G401 (cell line): ENCODE results near the gene TARS3. TPM values are rescaled to one million over a fixed set of nuclear protein-coding genes. Genes with fewer than 3 reads are reported as not detected.
A peak's percentile ranks its signal among the peaks of the same experiment; 100 is the strongest.

Source experiments
- DNase-seq: peaks from one replicate; pipeline ENCODE4 v3.0.0-alpha.2; 2015; ENCODE audit warnings: low spot score
- in situ Hi-C: cut with HindIII; loops from 2 replicates; pipeline ENCODE4 v1.10.0; 2016; ENCODE audit warnings: low sequenced_read_pairs, mixed read lengths
- total RNA-seq: library from RNA; depleted of rRNA; stranded (reverse); fragments of >200 nt; shearing (Covaris generic); gene quantifications from 2 replicates; pipeline ENCODE4 v1.2.3, GENCODE V29; 2014; rRNA removed

The TARS3 gene
- total RNA-seq, 1 experiment from 2014 or later: 13.2 TPM

- in situ Hi-C loops: no loop called here
- DNase-seq: peak; percentile 25
Measured at GRCh38 chr15:101613130-101614000, 110.9 kb downstream of the TARS3 start.

DNA sequence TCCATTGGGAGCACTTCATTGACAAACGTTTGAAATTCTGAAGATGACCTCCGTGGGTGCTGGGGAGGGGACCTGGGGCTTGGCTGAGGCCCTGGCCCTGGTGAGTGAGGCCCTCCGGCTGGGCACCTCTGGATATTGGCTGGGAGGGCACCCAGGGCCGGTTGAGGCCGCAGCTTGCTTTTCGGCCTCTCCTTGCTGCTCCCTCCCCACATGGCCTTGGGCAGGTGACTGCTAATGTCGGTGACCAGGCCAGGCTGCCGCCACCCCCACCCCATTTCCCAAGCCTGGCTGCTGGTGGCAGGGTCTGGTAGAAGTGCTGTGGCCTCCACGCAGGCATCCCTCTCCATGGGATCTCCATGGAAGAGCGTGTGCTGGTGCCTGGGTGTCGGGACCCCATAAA, 111.6 kb downstream of the TARS3 start:
- in situ Hi-C loops: no loop called here

GRCh38 chr15:101611580-101612299, 112.5 kb downstream of the TARS3 start:
- DNase-seq: no peak
- in situ Hi-C loops: no loop called here

More for the DNA sequence above, 111.6 kb downstream of the TARS3 start:
- DNase-seq: no peak

- in situ Hi-C loops: no loop called here
- DNase-seq: no peak
Measured at GRCh38 chr15:101611007-101611406, 113.3 kb downstream of the TARS3 start.

- in situ Hi-C loops: no loop called here
- DNase-seq: no peak
Measured at GRCh38 chr15:101610611-101611000, 113.7 kb downstream of the TARS3 start.

- in situ Hi-C loops: no loop called here
- DNase-seq: no peak
Measured at GRCh38 chr15:101609742-101610610, 114.3 kb downstream of the TARS3 start.

DNA sequence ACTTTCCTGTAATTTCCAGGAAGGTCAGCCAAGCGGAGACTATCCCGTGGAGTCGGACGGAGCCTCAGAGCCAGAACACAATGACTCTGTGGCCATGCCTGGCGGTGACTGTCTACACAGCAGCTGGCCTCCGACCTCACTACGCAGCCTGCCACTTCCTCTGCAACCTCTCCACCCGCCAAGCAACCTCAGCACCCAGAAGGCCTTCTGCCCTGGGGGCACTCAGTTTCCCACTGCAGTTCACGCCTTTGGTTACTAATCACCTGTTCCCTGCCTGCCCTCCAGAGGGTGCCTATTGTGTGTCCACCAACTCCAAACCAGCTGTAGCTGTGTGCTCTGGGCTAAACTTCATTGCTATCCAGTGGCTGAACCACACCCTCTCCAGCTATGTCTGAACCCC, 116.1 kb downstream of the TARS3 start:
- in situ Hi-C loops: no loop called here
- no peak for DNase-seq

- no peak for DNase-seq
- in situ Hi-C loops: no loop called here
Measured at GRCh38 chr15:101607108-101607507, 117.2 kb downstream of the TARS3 start.

- no peak for DNase-seq
- in situ Hi-C loops: no loop called here
Measured at GRCh38 chr15:101604124-101604874, 120.0 kb downstream of the TARS3 start.

Other genes with a start within 250 kb of the TARS3 start
- 0.06 and 0.37 TPM in 2 replicates for gene PCSK6, start 234.8 kb downstream of the TARS3 start, total RNA-seq
- 21.9 and 32.2 TPM in 2 replicates for gene TM2D3, start 72.1 kb downstream of the TARS3 start, total RNA-seq
- not detected in 2 replicates for gene OR4F6, start 79.0 kb upstream of the TARS3 start, total RNA-seq
- gene OR4F15, start 87.7 kb upstream of the TARS3 start, total RNA-seq: not detected in 2 replicates